Measurements from ENCODE around the gene ERCC8. TPM values are rescaled to one million over a fixed set of nuclear protein-coding genes. Genes with fewer than 3 reads are reported as not detected.

ERCC8 gene
- total RNA-seq, 1 experiment from 2014 or later, result 15.1 TPM

GRCh38 chr5:60903356-60903755 is 41.5 kb downstream of the ERCC8 start:
- BruUV-seq (replicated peaks), result no TSS peak

More at GRCh38 chr5:60903356-60903755, 41.5 kb downstream of the ERCC8 start:
- no peak for TF ChIP-seq RAD21 (IDR thresholded peaks at IDR 0.05; ENCODE audit: low read depth)
- no peak for TF ChIP-seq POLR2AphosphoS5 (IDR thresholded peaks at IDR 0.05; ENCODE audit: low read depth, low read length)
- TF ChIP-seq EZH2 (IDR thresholded peaks at IDR 0.05), result no peak
- TF ChIP-seq EZH2phosphoT487 (IDR thresholded peaks at IDR 0.05; ENCODE audit: borderline replicate concordance), result no peak
- TF ChIP-seq SRF (IDR thresholded peaks at IDR 0.05; ENCODE audit: low read depth), result no peak
- no peak for TF ChIP-seq REST (IDR thresholded peaks at IDR 0.05; ENCODE audit: low read depth)
- TF ChIP-seq CEBPB (IDR thresholded peaks at IDR 0.05; ENCODE audit: low read depth), result no peak
- TF ChIP-seq EGR1 (IDR thresholded peaks at IDR 0.05; ENCODE audit: low read depth), result no peak
- no peak for TF ChIP-seq ATF3 (IDR thresholded peaks at IDR 0.05)
- TF ChIP-seq ZBTB33 (IDR thresholded peaks at IDR 0.05; ENCODE audit: extremely low read depth, insufficient replicate concordance, low read length), result no peak
- TF ChIP-seq CBX3 (IDR thresholded peaks at IDR 0.05; ENCODE audit: low read depth), result no peak
- no peak for TF ChIP-seq CTCF (IDR thresholded peaks at IDR 0.05 in 2 of 3, conservative IDR thresholded peaks at IDR 0.05 in 1 of 3; ENCODE audit: borderline replicate concordance in 1 of 3, insufficient read depth in 1 of 3, low read depth in 2 of 3, low read length in 2 of 3)
- TF ChIP-seq FOSL1 (IDR thresholded peaks at IDR 0.05; ENCODE audit: low read depth), result no peak
- no peak for TF ChIP-seq SIN3A (IDR thresholded peaks at IDR 0.05; ENCODE audit: low read depth)
- TF ChIP-seq YY1 (IDR thresholded peaks at IDR 0.05; ENCODE audit: extremely low read depth, insufficient replicate concordance, low read depth, low read length), result no peak
- ChIA-PET POLR2A (no interaction called here), CTCF (no interaction called here), RAD21 (ENCODE audit: low non-redundant PET in 1 of 2, low total read pairs in 2 of 2, uncharacterized antibody in 2 of 2, unreplicated experiment in 2 of 2) (no interaction called here)
- Histone ChIP-seq H3K36me3 (ENCODE audit: control insufficient read depth in 1 of 2, insufficient read depth in 2 of 2, low read length in 2 of 2) (no peaks in the 10 kb centered on the region), H3K79me2 (ENCODE audit: insufficient read depth, low read length) (no peaks in the 10 kb centered on the region), H3K9me2 (ENCODE audit: insufficient read depth) (no peaks in the 10 kb centered on the region), H3K4me3 (replicated peaks in 1 of 2; ENCODE audit: low read depth in 1 of 2, low read length in 2 of 2) (no peak overlapping the region), H3K4me2 (ENCODE audit: low read length) (no peak overlapping the region), H2AFZ (ENCODE audit: low read depth, low read length, poor library complexity, severe bottlenecking) (no peak overlapping the region), H3K4me1 (ENCODE audit: control insufficient read depth in 1 of 2, insufficient read depth in 2 of 2, low read length in 2 of 2) (no peaks in the 10 kb centered on the region), H3K27me3 (ENCODE audit: insufficient read depth, low read length) (no peaks in the 10 kb centered on the region), H3K27ac (ENCODE audit: low read depth, low read length) (no peak overlapping the region), H3K9me3 (ENCODE audit: control insufficient read depth in 1 of 2, insufficient read depth in 1 of 2, low read depth in 1 of 2, low read length in 2 of 2) (no peaks in the 10 kb centered on the region), H4K20me1 (ENCODE audit: insufficient read depth) (no peaks in the 10 kb centered on the region), H3K9ac (ENCODE audit: low read length) (no peak overlapping the region)
- DNase-seq (ENCODE audit: low read depth, low spot score) (no peak), ATAC-seq (no peak)
- intact Hi-C loops (cut with micrococcal nuclease), result no loop called here
